ENCODE results near the gene COL27A1.

- no peak for TF ChIP-seq HINFP (tag; conservative IDR thresholded peaks at IDR 0.05; ENCODE audit: low read depth)
- no peak for TF ChIP-seq SMAD1 (IDR thresholded peaks at IDR 0.05; ENCODE audit: low read depth, low read length, partially characterized antibody)
- no peak for TF ChIP-seq NCOA1 (IDR thresholded peaks at IDR 0.05; ENCODE audit: low read depth)
- no peak for TF ChIP-seq REST (IDR thresholded peaks at IDR 0.05; ENCODE audit: borderline replicate concordance)
- no peak for TF ChIP-seq REST (CRISPR knock-in tag; IDR thresholded peaks at IDR 0.05; ENCODE audit: low read depth)
- TF ChIP-seq ZNF592 (IDR thresholded peaks at IDR 0.05) = no peak
Measured at GRCh38 chr9:114184866-114185265, 29.5 kb downstream of the COL27A1 start.

All from K562 (cell line).